NCI-H2029 treated with DMSO at 0.1 percent for 48 hours (cell line): ENCODE results near the gene TRIO.
"Not testable (repeated sequence)": the region's sequence is repeated elsewhere in the genome, so short reads cannot be mapped to it uniquely, and the experiment has no call there.

Source experiments
- DNase-seq: peaks from one replicate; lab custom pipeline; 2025; lab: John Stamatoyannopoulos, UW

Gene TRIO

GRCh38 chr5:14415024-14415697 is 272.0 kb downstream of the TRIO start:
- DNase-seq = no peak

- DNase-seq = no peak
Observed at GRCh38 chr5:14415698-14416074, 272.5 kb downstream of the TRIO start.

- DNase-seq = no peak
Observed at GRCh38 chr5:14416621-14417275, 273.6 kb downstream of the TRIO start.

GRCh38 chr5:14417276-14417730 is 274.2 kb downstream of the TRIO start:
- DNase-seq = no peak

GRCh38 chr5:14417792-14418765 is 274.9 kb downstream of the TRIO start:
- no peak for DNase-seq

GRCh38 chr5:14419686-14420085 is 276.5 kb downstream of the TRIO start:
- no peak for DNase-seq

GRCh38 chr5:14420101-14420811 is 277.1 kb downstream of the TRIO start:
- DNase-seq = no peak

GRCh38 chr5:14421851-14422250 is 278.7 kb downstream of the TRIO start:
- no peak for DNase-seq

GRCh38 chr5:14424011-14424685 is 281.0 kb downstream of the TRIO start:
- no peak for DNase-seq

GRCh38 chr5:14425559-14425958 is 282.4 kb downstream of the TRIO start:
- no peak for DNase-seq

GRCh38 chr5:14426521-14426920 is 283.4 kb downstream of the TRIO start:
- DNase-seq = no peak

- DNase-seq = no peak
Observed at GRCh38 chr5:14428302-14429081, 285.4 kb downstream of the TRIO start.

GRCh38 chr5:14429101-14430050 is 286.2 kb downstream of the TRIO start:
- DNase-seq = no peak

GRCh38 chr5:14431534-14431933 is 288.4 kb downstream of the TRIO start:
- DNase-seq = no peak

GRCh38 chr5:14432931-14433589 is 289.9 kb downstream of the TRIO start:
- no peak for DNase-seq

GRCh38 chr5:14435481-14435880 is 292.3 kb downstream of the TRIO start:
- no peak for DNase-seq

- not testable (repeated sequence) for DNase-seq
Observed at GRCh38 chr5:14436122-14436521, 293.0 kb downstream of the TRIO start.

- no peak for DNase-seq
Observed at GRCh38 chr5:14436801-14437542, 293.8 kb downstream of the TRIO start.
